ENCODE results near the gene RARRES2. TPM values are rescaled to one million over a fixed set of nuclear protein-coding genes. Genes with fewer than 3 reads are reported as not detected.

RARRES2 gene
- total RNA-seq, 1 experiment from 2014 or later, result not detected

DNA sequence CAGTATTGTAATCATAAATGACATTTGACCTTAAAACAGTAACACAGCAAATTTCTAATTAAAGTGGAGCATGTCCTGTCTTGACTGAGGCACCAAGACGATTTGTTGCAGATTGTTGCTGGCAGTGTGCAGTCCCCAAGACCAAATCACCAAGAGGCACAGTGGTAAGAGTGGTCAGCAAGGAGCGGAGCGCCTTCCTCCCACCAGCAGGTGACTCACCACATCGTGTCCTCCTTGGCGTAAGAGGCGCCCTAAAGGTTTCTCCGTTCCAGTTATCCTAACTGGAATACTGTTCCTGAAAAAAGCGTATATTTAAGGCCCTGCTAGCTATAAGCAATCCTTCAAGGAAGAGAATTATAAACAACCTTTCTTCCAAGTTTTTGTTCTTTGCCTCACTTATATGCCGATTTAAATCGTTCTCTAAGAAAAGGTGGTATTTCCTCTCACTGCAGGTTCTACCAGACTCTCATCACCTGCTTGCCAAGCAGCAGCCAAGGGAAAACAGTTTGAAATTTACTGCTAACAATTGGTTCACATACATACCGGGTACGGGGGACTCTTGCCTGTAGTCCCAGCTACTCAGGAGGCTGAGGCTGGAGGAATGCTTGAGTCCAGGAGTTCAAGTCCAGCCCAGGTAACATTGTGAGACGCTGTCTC, 16.5 kb upstream of the RARRES2 start:
- Histone ChIP-seq H3K4me2 (no peak overlapping the region), H3F3A (ENCODE audit: insufficient read depth, low read depth) (peaks cover 5% of the 10 kb centered on the region), H3K4me1 (replicated peaks; ENCODE audit: insufficient read depth) (peaks cover under 1% of the 10 kb centered on the region; the same call in 1 of the 2 replicates), H3K9me3 (ENCODE audit: insufficient read depth, low read depth) (no peaks in the 10 kb centered on the region), H3K27me3 (ENCODE audit: insufficient read depth, low read depth) (no peaks in the 10 kb centered on the region), H3K4me3 (no peak overlapping the region), H4K20me1 (ENCODE audit: insufficient read depth) (no peaks in the 10 kb centered on the region), H3K36me3 (ENCODE audit: low read depth) (no peaks in the 10 kb centered on the region), H2AFZ (peak overlapping the region; percentile 8; the same call in 1 of the 2 replicates), H3K27ac (no peak overlapping the region), H3K9me2 (ENCODE audit: insufficient read depth) (no peaks in the 10 kb centered on the region), H3K79me2 (ENCODE audit: low read depth) (no peaks in the 10 kb centered on the region)
- DNase-seq, result no peak
- intact Hi-C loops (cut with micrococcal nuclease; ENCODE audit: unreplicated experiment), result no loop called here
- ChIA-PET CTCF (interaction anchor here (0.6 to 1.2 kb wide), 2 partner anchors 8 to 821 kb away, joined by 3 to 11 read pairs; no protein-coding TSS in a partner anchor), POLR2A (ENCODE audit: unreplicated experiment) (no interaction called here)
- BruUV-seq (replicated peaks), result no TSS peak
- TF ChIP-seq, protein P1, sequence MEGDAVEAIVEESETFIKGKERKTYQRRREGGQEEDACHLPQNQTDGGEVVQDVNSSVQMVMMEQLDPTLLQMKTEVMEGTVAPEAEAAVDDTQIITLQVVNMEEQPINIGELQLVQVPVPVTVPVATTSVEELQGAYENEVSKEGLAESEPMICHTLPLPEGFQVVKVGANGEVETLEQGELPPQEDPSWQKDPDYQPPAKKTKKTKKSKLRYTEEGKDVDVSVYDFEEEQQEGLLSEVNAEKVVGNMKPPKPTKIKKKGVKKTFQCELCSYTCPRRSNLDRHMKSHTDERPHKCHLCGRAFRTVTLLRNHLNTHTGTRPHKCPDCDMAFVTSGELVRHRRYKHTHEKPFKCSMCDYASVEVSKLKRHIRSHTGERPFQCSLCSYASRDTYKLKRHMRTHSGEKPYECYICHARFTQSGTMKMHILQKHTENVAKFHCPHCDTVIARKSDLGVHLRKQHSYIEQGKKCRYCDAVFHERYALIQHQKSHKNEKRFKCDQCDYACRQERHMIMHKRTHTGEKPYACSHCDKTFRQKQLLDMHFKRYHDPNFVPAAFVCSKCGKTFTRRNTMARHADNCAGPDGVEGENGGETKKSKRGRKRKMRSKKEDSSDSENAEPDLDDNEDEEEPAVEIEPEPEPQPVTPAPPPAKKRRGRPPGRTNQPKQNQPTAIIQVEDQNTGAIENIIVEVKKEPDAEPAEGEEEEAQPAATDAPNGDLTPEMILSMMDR (conservative IDR thresholded peaks at IDR 0.05), result no peak
- TF ChIP-seq EZH2 (IDR thresholded peaks at IDR 0.05; ENCODE audit: low read depth), result no peak

DNA sequence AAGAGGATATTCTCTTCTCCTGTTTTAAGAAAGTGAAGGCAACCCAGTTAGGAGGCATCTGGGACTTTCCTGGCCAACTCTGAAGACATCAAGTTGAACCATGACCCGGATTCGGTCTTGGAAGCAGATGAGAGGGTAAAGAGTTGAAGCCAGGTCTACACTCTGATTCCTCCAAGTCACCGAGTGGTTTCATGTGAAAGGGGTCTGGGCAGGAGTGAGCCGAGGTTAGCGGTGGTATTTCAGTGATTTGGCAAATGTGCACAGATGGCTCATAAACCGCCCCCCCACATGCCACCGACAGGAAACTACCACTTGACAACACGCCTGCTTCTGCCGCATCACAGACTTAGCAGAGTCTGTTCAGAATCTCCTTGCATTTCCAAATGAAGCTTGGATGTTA, 15.8 kb upstream of the RARRES2 start:
- Histone ChIP-seq H2AFZ (peak overlapping the region; percentile 8; the same call in 1 of the 2 replicates), H3K79me2 (ENCODE audit: low read depth) (no peaks in the 10 kb centered on the region), H3K36me3 (ENCODE audit: low read depth) (no peaks in the 10 kb centered on the region), H3K9me3 (ENCODE audit: insufficient read depth, low read depth) (no peaks in the 10 kb centered on the region), H3K9me2 (ENCODE audit: insufficient read depth) (no peaks in the 10 kb centered on the region), H4K20me1 (ENCODE audit: insufficient read depth) (no peaks in the 10 kb centered on the region), H3K27me3 (ENCODE audit: insufficient read depth, low read depth) (no peaks in the 10 kb centered on the region), H3F3A (ENCODE audit: insufficient read depth, low read depth) (peaks cover 5% of the 10 kb centered on the region), H3K4me1 (replicated peaks; ENCODE audit: insufficient read depth) (0 out of 2 replicates have a peak, but pooled peaks cover under 1% of the 10 kb centered on the region), H3K4me3 (no peak overlapping the region), H3K4me2 (no peak overlapping the region), H3K27ac (no peak overlapping the region)
- TF ChIP-seq, protein P1 (conservative IDR thresholded peaks at IDR 0.05), result no peak
- TF ChIP-seq EZH2 (IDR thresholded peaks at IDR 0.05; ENCODE audit: low read depth), result no peak
- POLR2A ChIA-PET (ENCODE audit: unreplicated experiment), result no interaction called here
- DNase-seq, result no peak
- BruUV-seq (replicated peaks), result no TSS peak
- CTCF ChIA-PET, result interaction anchor here (1.2 kb wide), 1 partner anchor 9 kb away, joined by 3 read pairs; no protein-coding TSS in a partner anchor
- intact Hi-C loops (cut with micrococcal nuclease; ENCODE audit: unreplicated experiment), result no loop called here

DNA sequence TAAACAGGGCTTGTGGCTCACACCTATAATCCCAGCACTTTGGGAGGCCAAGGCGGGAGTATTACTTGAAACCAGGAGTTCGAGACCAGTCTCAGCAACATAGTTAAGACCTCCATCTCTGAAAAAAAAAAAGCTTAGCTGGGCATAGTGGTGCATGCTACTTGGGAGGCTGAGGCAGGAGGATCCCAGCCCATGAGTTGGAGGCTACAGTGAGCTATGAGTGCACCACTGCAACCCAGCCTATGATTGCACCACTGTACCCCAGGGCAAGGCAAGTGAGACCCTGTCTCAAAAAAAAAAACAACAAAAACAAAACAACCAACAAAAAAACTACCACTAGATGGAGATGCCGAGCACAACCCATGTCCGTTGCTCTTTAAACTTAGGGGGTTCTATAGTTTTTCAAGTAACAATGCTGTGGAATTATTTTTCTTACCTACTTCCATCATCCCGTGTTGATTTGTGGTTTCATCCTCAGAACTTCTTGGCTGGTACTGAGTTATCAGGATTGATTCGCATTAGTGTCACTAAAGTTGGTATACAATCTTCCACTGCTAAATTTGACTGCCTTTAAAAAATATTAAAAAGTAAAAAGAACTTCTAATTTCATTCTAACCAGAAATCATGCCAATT, 15.0 kb upstream of the RARRES2 start:
- POLR2A ChIA-PET (ENCODE audit: unreplicated experiment), result no interaction called here
- BruUV-seq (replicated peaks), result no TSS peak

More for the DNA sequence above, 15.0 kb upstream of the RARRES2 start:
- Histone ChIP-seq H3K9me2 (ENCODE audit: insufficient read depth) (no peaks in the 10 kb centered on the region), H3K27me3 (ENCODE audit: insufficient read depth, low read depth) (no peaks in the 10 kb centered on the region), H3K79me2 (ENCODE audit: low read depth) (no peaks in the 10 kb centered on the region), H3K4me3 (no peak overlapping the region), H3K4me2 (no peak overlapping the region), H3K4me1 (replicated peaks; ENCODE audit: insufficient read depth) (peaks cover 8% of the 10 kb centered on the region; the same call in 1 of the 2 replicates), H4K20me1 (ENCODE audit: insufficient read depth) (no peaks in the 10 kb centered on the region), H3K36me3 (ENCODE audit: low read depth) (no peaks in the 10 kb centered on the region), H3F3A (ENCODE audit: insufficient read depth, low read depth) (peaks cover 6% of the 10 kb centered on the region), H2AFZ (no peak overlapping the region), H3K9me3 (ENCODE audit: insufficient read depth, low read depth) (no peaks in the 10 kb centered on the region), H3K27ac (no peak overlapping the region)
- CTCF ChIA-PET, result interaction anchor here (0.6 to 1.2 kb wide), 3 partner anchors 12 to 40 kb away, joined by 3 to 6 read pairs (median 4); no protein-coding TSS in a partner anchor
- DNase-seq, result no peak
- intact Hi-C loops (cut with micrococcal nuclease; ENCODE audit: unreplicated experiment), result loop anchor here (1.0 kb wide), 2 partner anchors 23 to 65 kb away; partner anchors contain the start of gene ZNF775
- TF ChIP-seq EZH2 (IDR thresholded peaks at IDR 0.05; ENCODE audit: low read depth), result no peak
- TF ChIP-seq, protein P1 (conservative IDR thresholded peaks at IDR 0.05), result peak; percentile 85

All from PC-9 (cell line).